Erythroblast (primary cell): ENCODE measurements around the gene PJVK.

Source experiments
- DNase-seq, 2 experiments: peaks; one replicate each; lab custom pipeline; 2025; lab: John Stamatoyannopoulos, UW
- GATA1 ChIP-seq: IDR thresholded peaks from 2 replicates; pipeline ENCODE4 v1.6.1; 2011; ENCODE audit warnings: low read depth, mild to moderate bottlenecking, control low read depth, low read length, moderate library complexity
- POLR2A ChIP-seq: IDR thresholded peaks from 2 replicates; pipeline ENCODE4 v1.6.1; 2011; ENCODE audit warnings: mild to moderate bottlenecking, low read length

PJVK gene

DNA sequence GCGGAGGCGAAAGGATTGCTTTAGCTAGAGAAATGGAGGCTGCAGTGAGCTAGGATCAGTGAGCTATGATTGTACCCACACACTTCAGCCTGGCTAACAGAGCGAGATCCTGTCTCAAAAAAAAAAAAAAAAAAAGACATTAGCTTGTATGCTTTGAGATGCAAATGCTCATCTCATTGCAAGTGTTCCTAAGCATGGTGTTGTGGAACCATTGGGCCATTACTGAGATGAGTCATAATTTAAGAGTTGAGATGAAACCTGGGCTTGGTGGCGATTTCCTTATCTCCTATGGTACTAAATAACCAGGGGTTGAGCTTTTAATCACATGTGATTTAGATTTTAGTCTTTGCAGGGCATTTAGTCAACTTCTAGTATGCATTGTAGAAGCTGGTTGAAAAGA, 31.3 kb downstream of the PJVK start:
- peak; percentile 55 to 65 for DNase-seq

DNA sequence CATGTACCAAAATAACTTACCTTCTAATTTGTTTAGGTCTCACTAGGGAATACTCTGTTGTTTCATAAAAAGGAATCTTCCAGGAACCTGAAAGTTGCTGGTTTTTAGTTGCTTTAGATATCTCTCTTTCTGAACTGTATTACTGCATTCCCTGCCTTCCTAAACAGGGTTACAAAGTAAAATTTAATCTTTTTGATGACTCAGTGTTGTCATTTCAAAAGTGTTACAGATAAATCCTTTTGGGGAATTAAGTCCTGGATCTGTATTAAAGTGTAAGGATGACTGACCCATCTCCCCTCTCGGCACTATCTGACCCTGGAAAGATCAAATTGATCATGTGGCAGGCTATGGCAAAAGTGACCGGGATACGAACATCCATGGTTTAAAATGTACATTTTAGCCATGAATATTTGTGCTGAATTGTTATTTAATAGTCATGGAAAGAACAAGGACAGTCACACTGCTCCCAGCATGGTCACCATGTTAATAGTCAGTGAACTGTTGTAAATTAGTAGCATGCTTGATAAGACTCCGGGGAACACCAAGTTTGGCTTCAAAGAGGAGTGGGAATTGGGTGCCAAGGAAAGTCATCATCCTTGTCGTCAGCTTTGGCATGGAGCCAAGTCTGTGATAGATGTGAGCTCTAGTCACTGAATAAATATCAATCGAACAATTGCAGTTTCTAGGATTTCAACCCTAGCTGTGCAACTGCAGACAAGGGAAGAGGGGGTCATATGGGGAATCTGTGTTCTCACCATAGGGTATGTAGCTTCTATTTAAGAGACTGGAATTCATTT, 33.3 kb downstream of the PJVK start:
- peak; percentile 18 to 64 for DNase-seq
- no peak for TF ChIP-seq GATA1
- TF ChIP-seq POLR2A: no peak

More for the DNA sequence above, 31.3 kb downstream of the PJVK start:
- TF ChIP-seq GATA1 (no peak), POLR2A (no peak)

DNA sequence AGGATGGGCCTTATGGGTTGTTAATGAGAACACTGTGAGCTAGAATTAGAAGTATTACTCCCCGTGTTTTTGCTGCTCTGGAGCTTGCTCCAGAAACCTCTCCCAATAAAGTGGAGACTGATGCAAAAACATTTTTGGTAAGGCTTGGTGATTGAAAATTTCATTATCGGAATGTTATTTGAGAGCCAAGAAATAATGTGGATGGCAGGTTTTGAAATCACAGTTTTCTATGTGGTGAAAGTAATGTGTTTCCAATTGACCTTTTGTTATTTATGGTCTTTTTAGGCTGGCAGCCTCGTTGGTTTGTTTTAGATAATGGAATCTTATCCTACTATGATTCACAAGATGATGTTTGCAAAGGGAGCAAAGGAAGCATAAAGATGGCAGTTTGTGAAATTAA, 34.2 kb downstream of the PJVK start:
- no peak for TF ChIP-seq POLR2A
- no peak for TF ChIP-seq GATA1
- DNase-seq: no peak

DNA sequence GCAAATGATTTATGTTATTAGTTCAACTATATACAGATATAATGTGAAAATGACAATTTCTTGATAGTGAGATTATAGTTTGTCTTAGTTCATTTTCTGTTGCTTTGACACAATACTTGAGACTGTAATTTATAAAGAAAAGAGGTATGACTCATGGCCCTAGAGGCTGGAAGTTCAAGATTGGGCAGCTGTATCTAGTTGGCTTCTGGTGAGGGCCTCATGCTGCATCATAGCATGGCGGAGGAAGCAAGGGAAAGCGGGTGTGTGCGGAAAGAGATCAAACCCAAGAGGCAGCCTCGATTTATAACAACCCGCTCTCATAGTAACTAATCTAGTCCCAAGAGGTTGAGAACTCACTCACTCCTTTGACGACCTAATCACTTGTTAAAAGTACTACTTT, 40.4 kb downstream of the PJVK start:
- TF ChIP-seq POLR2A: no peak
- TF ChIP-seq GATA1: no peak
- DNase-seq: peak; percentile 47 to 56

DNA sequence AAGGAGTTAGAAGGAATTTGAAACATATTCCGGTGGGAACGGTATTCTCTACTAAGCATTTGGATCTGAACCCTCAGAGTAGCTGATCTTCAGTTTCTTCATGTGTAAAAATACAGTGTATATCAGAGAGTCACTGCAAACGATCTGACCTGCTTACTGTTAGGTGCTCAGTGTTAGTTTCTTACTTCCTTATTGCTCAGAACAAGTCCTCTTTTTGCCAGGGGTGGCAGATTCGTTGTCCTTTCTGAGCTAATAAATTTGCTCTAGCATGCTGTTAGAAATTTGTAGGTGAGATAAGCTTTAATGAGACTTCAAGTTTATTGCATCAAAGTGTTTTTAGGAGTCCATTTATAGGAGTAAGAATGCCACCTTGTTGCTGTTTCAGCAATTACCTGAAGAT, 44.9 kb downstream of the PJVK start:
- TF ChIP-seq POLR2A (no peak), GATA1 (no peak)
- DNase-seq: no peak

DNA sequence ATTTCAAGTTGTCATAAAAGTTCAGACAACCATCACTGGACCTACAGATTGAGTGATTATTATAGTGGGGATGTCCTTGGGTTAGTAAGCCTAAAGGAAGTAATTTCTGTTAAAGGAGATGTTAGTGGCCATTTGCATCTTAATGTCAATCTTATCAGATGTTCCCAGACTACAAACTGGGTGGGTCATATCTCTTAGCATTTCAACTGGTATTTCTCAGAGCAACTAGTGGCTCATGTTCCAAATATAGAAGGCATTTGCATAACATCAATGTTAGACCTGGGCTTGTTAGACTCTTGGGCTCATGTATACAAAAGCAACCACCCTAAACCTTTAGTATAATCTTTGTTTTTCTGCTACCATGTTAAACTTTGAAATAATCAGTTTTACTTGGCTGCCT, 47.0 kb downstream of the PJVK start:
- peak; percentile 78 to 88 for DNase-seq
- TF ChIP-seq GATA1 (no peak), POLR2A (no peak)

DNA sequence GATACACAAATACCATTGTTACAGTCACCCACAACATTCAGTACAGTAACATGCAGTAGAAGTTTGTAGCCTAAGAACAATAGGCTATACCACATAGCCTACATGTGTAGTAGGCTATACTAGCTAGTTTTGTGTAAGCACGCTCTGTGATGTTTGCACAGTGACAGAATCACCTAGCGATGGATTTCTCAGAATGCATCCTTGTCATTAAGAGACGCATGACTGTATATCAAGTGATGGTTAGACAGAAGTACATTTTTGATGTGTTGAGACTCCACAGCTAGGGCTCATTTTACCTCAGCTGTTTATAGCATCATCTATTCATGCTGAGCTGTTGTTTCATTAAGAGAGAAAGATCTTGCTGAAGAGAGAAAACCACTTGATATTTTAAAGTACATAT, 48.5 kb downstream of the PJVK start:
- no peak for DNase-seq
- TF ChIP-seq POLR2A: no peak
- TF ChIP-seq GATA1: no peak

DNA sequence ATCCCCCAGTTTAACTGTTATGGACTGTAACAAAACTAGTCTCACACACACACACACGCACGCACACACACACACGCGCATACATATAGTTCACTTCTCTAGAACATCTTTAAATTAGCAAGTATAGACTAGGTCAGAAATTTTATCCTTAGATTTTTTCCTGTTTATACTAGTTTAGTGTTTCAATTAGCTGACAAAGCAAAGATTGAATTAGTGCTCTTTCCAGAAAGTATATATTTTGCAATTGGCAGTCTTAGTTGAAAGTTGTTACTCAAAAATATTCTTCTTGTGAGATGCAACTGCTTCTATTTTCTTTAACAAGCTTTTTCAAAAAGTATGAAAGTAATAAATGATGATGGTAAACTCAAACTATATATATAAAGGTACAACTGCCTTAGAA, 51.6 kb downstream of the PJVK start:
- DNase-seq: no peak
- TF ChIP-seq POLR2A (no peak), GATA1 (no peak)

DNA sequence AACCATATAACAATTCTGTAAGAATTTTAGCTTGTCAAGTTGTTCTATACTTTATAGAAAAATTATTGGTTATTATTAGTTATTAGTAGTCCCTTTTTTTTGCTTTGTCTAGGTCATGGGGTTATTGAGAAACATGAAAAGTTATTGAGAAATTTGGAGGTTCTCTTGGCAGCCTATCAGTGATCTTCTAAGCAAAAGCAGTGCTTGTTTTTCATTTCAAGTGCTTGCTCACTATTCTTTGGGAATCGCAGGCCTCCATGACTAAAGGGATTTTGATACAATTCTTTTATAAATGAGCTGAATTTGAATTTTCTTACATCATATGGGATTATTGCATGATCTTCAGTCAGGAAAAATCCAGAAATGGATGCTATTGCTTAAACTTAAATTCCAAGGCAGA, 54.9 kb downstream of the PJVK start:
- no peak for TF ChIP-seq POLR2A
- TF ChIP-seq GATA1: no peak
- DNase-seq: no peak

DNA sequence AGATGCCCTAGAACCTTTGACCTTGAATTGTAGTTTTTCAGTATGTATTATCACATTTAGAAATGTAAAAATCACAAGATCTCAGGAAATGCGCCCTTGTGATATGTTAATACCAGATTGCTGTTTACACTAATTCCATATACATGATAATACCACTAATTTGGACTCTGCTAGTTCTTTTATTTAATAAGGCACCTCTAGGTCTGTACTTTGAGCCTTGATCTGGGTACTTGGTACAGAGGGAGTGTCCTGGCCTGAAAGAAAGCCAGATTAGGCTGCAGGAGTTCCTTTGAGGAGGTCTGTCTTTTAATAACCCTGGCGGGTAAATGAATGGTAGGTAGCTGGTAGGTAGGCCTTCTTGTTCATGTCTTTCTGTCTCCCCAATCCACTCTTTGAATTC, 55.3 kb downstream of the PJVK start:
- TF ChIP-seq POLR2A: no peak
- no peak for TF ChIP-seq GATA1
- no peak for DNase-seq

DNA sequence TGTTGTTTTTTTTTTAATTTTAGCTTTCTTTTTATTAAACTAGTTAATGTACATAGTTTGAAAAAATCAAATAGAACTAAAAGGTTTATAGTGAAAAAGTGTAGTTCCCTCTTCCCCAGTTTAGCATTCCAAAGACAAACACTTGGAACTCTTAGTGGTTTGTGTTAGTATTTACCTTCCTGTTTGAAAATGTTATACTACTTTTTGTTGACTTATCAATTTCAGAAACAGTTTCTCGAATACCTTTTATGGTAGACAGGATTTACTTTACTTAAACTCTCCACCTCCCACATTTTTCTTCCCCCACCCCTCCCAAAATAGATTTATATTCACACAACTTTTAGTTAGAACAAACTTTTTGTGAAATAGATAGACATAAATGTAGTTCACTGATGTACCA, 55.8 kb downstream of the PJVK start:
- TF ChIP-seq GATA1: no peak
- no peak for TF ChIP-seq POLR2A
- DNase-seq: no peak

DNA sequence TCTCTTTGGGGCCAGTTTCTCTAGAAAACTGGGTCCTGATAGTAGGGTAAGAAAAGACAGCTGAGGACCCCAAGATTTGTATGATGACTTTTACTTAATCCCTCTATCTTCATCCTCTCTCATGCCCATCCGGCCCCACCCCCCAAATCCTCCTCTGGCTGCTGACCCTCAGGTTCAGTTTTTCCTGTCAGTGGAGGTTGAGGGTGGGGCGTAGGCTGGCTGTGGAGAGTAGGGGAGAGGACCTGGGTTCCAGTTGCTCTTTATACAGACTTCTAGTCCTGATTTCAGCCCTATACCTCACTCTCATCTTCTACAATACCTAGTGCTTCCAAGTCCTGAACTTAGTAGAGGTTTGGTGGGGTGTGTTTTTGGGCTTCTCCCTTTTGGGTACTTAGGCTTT, 57.5 kb downstream of the PJVK start:
- DNase-seq: no peak
- no peak for TF ChIP-seq GATA1
- TF ChIP-seq POLR2A: no peak

DNA sequence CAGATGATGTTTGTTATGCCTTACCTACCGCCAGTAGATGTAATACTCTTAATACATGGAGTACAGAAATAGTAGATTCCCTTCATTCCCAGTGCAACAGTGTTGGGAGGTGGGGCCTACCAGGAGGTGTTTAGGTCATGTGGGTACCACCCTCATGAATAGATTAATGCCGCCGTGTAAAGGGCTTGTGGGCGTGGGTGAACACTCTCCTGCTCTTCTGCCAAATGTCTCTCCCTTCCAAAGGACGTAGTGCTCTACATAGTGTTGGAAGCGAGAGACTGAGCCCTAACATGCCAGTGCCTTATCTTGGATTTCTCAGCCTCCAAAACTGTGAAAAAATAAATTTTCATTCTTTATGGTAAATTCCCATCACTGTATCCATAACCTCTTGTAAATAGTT, 59.2 kb downstream of the PJVK start:
- TF ChIP-seq POLR2A (no peak), GATA1 (no peak)
- no peak for DNase-seq
